Thoracic aorta (tissue), 2 donors: Measurements from ENCODE around the gene CHST15. TPM values are rescaled to one million over a fixed set of nuclear protein-coding genes. Genes with fewer than 3 reads are reported as not detected.

Experiments
- ATAC-seq: fragments of 150-250 bp; one replicate; pipeline ENCODE4 v1.8.0; 2017; ENCODE audit warnings: low read depth; ENCODE audit not compliant: insufficient number of reproducible peaks, low FRiP score
- DNase-seq: peaks from one replicate; pipeline ENCODE4 v3.0.0-alpha.2; 2020; ENCODE audit warnings: low spot score
- H3K27ac ChIP-seq, 2 donors: fragments of 200-600 bp; sonication (generic); 1 replicate in 1 of 2; 2 replicates in 1 of 2; pipeline ENCODE4 v1.5.1; 2016; ENCODE audit warnings: mild to moderate bottlenecking in 2 of 2, moderate library complexity in 2 of 2
- H3K27me3 ChIP-seq: fragments of 200-600 bp; sonication (generic); replicated peaks from 2 replicates; pipeline ENCODE4 v1.6.0; 2016; ENCODE audit warnings: mild to moderate bottlenecking; ENCODE audit not compliant: insufficient read depth
- H3K36me3 ChIP-seq: fragments of 200-600 bp; sonication (generic); one replicate; pipeline ENCODE4 v1.5.1; 2016
- H3K4me1 ChIP-seq, 2 donors: fragments of 200-600 bp; sonication (generic); 1 replicate in 1 of 2; 2 replicates in 1 of 2; pipeline versions ENCODE4 v1.5.1 to v1.6.0; 2016; ENCODE audit warnings: low read depth in 2 of 2, mild to moderate bottlenecking in 1 of 2; ENCODE audit not compliant: control insufficient read depth in 1 of 2
- H3K4me3 ChIP-seq: fragments of 200-600 bp; sonication (generic); 2 replicates; pipeline ENCODE4 v1.5.1; 2016; ENCODE audit warnings: mild to moderate bottlenecking
- H3K9me3 ChIP-seq: fragments of 200-600 bp; sonication (generic); 2 replicates; pipeline ENCODE4 v1.5.1; 2016
- CTCF ChIP-seq: fragments of 200-600 bp; sonication (generic); IDR thresholded peaks from one replicate; pipeline ENCODE4 v1.5.1; 2019; ENCODE audit warnings: antibody characterized with exemption
- total RNA-seq, 2 donors: library from RNA; depleted of rRNA; stranded (reverse); fragments of >200 nt; gene quantifications; one replicate each; pipeline versions ENCODE4 v1.1.0 to v1.2.3, GENCODE V29; 2016

CHST15 gene
- total RNA-seq, 2 donors from 2014 or later, result 31.9 to 34.0 TPM

- H3K36me3 ChIP-seq, result peaks cover 3% of the 10 kb centered on the region
- no peak overlapping the region for H3K27ac ChIP-seq
- H3K4me3 ChIP-seq, result no peak overlapping the region
- H3K4me1 ChIP-seq, result peaks cover 0 to 11% of the 10 kb centered on the region in 2 donors
- DNase-seq (no peak), ATAC-seq (no peak)
- no peaks in the 10 kb centered on the region for H3K27me3 ChIP-seq
- H3K9me3 ChIP-seq, result no peaks in the 10 kb centered on the region
- no peak for TF ChIP-seq CTCF
Measured at GRCh38 chr10:124045801-124046355, 47.5 kb downstream of the CHST15 start.

GRCh38 chr10:124045276-124045675 is 48.1 kb downstream of the CHST15 start:
- H3K36me3 ChIP-seq, result peaks cover 3% of the 10 kb centered on the region
- ATAC-seq (no peak), DNase-seq (no peak)
- TF ChIP-seq CTCF, result no peak
- H3K4me1 ChIP-seq, result peaks cover 0 to 11% of the 10 kb centered on the region in 2 donors
- H3K4me3 ChIP-seq, result no peak overlapping the region
- no peak overlapping the region for H3K27ac ChIP-seq
- no peaks in the 10 kb centered on the region for H3K27me3 ChIP-seq
- no peaks in the 10 kb centered on the region for H3K9me3 ChIP-seq

GRCh38 chr10:124044143-124044862 is 49.1 kb downstream of the CHST15 start:
- H3K36me3 ChIP-seq, result peaks cover 3% of the 10 kb centered on the region
- no peaks in the 10 kb centered on the region for H3K9me3 ChIP-seq
- H3K4me1 ChIP-seq, result peaks cover 0 to 11% of the 10 kb centered on the region in 2 donors
- DNase-seq (no peak), ATAC-seq (no peak)
- no peaks in the 10 kb centered on the region for H3K27me3 ChIP-seq
- TF ChIP-seq CTCF, result no peak
- no peak overlapping the region for H3K27ac ChIP-seq
- no peak overlapping the region for H3K4me3 ChIP-seq

- no peak overlapping the region for H3K27ac ChIP-seq
- H3K36me3 ChIP-seq, result peaks cover 6% of the 10 kb centered on the region
- H3K9me3 ChIP-seq, result no peaks in the 10 kb centered on the region
- no peak overlapping the region for H3K4me3 ChIP-seq
- TF ChIP-seq CTCF, result no peak
- H3K4me1 ChIP-seq, result peaks cover 0 to 5% of the 10 kb centered on the region in 2 donors
- ATAC-seq (no peak), DNase-seq (no peak)
- H3K27me3 ChIP-seq, result no peaks in the 10 kb centered on the region
Measured at GRCh38 chr10:124043310-124044142, 49.9 kb downstream of the CHST15 start.
